CD4-positive, alpha-beta T cell treated with Interleukin-15 for 1 hour (primary cell): Measurements from ENCODE around the gene ASTL.
"Not testable (repeated sequence)": the region's sequence is repeated elsewhere in the genome, so short reads cannot be mapped to it uniquely, and the experiment has no call there.

Experiments used
- DNase-seq: peaks from one replicate; pipeline ENCODE4 v3.0.0-alpha.2; 2020

The ASTL gene

DNA sequence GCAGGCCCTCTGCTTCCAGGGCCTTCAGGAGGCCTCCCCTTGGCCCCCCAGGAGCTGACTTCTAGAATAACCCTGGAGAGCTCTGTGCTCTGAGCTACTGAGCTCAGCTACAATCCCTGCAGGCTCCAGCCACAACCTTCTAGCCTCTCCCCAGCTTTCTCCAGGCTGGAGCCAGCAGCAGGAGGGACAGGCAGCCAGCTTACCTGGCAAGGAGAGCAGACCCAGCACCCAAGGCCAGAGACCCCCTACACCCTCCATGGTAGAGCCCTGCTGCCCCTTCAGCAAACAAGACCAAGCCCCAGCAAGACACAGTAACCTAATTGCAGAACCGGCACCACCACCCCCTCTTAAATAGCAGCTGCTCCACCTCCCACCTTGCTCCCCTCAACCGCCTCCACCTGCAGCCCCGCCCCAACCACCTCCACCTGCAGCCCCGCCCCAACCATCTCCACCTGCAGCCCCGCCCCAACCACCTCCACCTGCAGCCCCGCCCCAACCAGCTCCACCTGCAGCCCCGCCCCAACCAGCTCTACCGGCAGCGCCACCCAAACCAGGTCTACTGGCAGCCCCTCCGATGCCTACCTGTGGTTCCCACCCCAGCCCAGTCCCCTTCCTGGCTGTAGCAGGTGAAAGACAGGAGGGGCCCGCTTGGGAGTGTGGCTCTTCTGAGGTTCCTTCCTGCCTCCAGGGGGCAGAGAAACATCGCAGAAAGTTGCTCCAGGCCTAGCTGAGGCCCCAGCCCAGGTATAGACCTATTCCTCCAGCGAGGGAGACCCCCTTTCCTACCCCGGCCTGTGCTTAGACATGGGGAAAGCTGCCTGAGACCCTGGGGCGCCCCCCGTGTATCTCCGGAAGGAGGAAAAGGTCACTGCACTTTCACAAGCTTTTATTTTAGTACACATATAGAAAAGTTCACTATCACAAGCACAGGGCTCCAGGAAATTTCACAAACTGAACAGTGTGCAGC lies at the start of gene ASTL:
Gene ASTL, minus strand, starts transcription at position 324 of the 967 bp plus-strand sequence. Its CDS starts 66 bp downstream, at position 258.
- peak; percentile 74 for DNase-seq

DNA sequence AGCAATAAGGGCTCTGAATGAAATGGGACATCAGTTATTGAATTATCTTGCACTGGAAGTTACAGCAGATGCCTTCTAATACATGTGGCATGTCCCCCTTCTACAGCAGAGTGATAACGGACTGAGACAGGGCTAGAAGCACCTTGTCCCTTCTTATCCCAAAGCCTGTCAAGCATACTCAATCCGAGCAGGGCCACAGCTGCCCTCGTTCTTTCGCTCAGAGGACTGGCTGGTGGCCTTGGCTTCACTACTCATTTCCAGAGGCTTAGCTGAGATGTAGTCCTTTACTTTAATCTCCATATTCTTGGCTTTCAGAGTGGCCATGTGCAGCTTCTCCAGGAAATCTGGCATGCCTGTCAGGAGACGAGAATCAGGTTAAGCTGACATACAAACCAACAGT lies 48.3 kb upstream of the ASTL start:
- DNase-seq, result no peak

DNA sequence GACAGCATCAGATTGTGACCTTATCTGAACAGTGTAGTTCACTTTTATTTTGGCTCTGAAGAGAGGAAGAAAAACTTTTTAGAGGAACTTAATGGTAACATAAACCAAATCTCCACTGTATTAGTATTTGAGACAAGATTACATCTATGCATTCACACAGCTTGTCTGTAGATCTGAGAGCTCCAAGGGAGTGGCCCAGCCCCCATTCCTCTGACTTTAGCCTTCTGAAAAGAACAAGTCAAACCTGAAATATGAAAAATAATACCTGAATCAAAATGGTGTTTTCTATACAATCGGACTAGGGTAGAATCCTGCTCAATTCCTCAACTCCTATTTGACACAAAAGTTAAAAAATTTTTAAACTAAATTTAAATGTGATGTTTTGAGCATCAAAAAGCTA lies 47.2 kb upstream of the ASTL start:
- DNase-seq, result no peak

DNA sequence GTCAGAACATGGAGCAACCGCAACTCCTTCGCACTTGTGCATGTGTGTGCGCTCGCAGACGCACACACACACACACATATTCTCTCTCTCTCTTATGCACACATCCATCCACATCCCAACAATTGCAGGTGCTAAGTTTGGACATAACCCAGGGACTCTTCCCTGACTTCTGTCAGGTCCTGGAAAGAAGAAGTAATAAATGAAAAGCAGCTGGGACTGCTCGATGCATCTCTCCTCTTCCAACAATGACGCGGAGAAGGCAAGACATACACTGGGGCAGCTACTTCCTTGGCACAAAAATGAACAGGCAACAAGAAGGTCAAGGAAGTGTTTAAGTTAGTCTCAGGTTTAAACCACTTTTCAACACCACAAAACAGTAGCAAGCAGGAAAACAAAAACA lies 46.7 kb upstream of the ASTL start:
- no peak for DNase-seq

DNA sequence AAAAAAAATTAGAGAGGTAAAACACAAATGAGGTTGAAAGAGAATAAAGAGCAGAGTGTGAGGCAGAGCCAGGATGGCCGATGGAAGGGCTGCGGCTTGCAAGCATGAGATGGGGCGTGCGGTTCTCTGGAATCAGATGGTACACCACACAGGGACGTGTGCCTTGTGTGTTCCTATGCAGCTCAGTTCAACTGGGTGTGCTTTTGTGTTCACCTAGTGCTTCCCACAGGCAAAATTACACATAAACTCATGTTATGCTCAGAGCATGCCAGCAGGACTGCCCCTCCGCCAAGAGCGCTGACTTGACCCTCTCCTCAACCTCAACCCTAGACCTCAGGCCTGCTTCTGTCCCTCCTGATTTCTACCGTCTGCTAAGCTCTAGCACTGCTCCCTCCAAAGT lies 45.9 kb upstream of the ASTL start:
- DNase-seq, result no peak

DNA sequence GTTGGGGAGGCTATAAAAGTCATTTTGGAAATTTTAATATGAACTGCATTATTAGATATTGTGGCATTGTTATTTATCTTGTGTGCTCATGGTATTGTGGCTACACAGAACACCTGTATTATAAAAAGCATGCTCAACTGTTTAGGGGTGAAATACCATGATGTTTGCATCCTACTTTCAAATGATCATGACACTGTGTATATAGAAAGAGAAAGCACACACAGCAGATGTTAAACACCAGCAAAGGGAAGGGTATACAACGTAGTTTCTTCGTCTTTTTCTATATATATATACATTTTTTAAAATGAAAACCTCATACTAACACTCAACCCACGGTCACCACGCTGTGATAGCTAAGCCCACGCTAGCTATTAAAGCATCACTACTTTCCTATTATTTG lies 43.2 kb upstream of the ASTL start:
- no peak for DNase-seq

DNA sequence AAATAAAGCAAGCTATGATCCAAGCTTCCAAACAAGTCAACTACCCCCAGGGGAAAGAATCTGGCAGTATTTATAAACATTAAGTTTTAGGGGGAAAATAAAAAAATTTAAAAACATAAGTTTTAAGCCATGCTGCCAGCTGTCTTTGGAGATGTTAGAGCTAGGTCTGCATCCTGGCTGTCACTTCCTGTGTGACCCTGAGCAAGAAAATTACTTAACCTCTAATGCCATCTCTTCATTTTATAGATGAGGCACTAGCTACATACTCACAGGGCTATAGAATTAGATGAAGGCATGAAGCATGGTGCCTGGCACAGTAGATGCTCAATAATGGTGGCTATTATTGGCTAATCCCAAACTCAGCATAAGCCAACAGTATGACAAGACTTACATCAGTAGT lies 42.2 kb upstream of the ASTL start:
- no peak for DNase-seq

DNA sequence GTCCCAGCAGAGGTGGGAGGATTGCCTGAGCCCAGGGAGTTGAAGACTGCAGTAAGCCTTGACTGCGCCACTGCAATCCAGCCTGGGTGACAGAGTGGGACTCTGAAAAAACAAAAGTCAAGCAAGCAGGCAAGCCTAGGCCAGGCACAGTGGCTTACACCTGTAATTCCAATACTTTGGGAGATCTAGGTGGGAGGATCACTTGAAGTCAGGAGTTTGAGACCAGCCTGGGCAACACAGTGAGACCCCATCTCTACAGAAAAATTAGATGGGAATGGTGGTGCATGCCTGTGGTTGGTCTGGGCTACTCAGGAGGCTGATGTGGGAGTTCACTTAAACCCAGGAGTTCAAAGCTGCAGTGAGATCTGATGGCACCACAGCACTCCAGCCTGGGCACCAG lies 41.7 kb upstream of the ASTL start:
- DNase-seq, result no peak

DNA sequence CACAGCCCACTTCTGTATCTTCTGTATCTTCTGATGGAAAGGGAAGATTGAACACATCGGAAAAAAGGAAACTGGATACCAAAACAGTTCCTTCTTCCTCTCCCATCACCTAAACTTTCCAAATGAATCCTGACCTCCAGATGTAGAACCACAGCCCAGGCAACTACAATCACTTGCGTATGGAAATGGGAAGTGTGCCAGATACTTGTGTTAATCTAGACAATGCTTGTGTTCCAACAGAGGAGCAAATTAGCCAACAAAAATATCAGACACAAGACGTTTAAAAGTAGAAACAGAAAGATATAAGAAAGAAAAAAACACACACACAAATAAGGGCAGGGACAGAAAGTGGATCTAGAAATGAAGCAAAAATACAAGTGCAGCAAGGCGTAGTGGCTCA lies 38.4 kb upstream of the ASTL start:
- DNase-seq, result no peak

DNA sequence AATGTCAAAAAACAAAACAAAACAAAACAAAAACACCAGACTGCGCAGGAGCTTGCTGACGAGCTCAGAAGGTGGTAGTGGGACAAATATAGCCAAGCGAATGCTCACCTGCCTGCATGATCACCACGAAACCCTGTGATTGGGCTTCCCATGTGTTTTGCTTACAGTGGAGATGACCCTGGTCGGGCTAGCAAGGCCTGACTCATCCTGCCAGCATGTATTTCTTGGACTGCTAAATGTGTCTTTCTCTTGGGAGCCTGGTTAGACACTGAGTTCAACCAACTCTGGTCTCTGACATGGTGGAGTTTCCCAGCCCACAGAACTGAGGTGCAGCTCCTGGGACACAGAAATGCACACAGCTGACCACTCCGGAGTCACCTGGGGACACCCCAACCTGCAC lies 37.6 kb upstream of the ASTL start:
- DNase-seq, result no peak

DNA sequence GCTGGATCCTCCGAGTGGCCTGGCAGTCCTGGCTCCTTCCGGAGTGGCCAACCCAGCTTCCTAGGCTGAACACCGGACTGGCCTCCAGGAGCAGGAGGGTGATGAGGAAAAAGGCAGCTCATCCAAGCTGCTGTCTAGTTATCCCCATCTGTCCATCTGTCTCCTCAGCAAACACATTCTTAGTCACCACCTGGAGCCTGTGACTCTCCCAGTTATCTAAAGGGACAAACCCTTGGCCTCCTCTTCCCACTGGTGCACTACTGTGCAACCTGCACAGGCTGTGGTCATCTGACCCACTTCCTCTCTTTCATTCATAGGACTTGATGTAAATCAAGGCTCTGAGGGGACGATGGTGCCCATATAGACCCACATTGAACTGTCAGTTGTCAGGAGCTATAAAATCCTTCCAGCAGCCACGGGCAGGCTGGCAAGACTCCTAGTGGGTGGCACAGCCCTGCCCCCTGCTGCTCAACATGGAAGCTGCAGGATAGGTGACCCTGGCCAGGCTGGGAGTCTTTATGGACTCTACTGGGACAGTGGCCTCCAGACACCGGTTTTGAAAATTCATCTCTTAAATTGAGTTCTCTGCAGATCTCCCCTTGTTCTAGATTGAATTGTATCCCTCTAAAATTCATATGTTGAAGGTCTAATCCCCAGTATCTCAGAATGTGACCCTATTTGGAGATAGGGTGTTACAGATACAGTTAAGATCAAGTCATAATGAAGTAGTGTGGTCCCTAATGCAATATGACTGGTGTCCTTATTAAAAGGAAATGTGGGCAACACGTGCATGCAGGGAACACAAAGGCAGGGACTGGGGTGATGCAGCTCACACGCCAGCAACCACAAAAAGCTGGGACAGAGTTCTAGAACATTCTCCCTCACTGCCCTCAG lies 36.2 kb upstream of the ASTL start:
- DNase-seq, result peak; percentile 82

DNA sequence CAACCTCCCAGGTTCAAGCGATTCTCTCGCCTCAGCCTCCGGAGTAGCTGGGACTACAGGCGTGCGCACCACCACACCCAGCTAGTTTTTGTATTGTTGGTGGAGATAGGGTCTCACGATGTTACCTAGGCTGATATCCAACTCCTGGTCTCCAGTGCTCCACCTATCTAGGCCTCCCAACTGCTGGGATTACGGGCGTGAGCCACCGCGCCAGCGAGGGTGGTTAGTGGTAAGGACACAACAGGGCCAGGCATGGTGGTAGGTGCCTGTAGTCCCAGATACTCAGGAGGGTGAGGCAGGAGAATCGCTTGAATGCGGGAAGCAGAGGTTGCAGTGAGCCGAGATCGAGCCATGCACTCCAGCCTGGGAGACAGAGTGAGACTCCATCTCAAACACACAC lies 33.5 kb upstream of the ASTL start:
- no peak for DNase-seq

DNA sequence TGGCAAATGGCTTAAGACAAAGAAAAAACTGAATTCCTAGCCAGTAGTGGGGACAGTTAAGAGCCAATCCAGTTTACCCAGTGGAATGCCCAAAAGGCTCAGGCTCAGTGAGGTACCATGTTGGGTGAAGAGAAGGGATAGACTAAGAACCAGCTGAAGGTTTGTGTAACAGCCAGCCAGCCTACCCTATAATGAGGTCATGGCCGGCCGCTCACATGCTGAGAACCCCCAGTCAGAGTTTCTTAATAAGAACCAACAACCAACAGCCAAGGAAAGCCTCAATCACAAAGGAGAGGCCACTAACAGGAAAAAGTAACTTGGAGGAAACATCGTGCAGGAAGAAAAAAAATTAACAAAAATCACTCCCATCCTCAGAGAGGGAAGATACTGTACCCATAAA lies 32.3 kb upstream of the ASTL start:
- no peak for DNase-seq

DNA sequence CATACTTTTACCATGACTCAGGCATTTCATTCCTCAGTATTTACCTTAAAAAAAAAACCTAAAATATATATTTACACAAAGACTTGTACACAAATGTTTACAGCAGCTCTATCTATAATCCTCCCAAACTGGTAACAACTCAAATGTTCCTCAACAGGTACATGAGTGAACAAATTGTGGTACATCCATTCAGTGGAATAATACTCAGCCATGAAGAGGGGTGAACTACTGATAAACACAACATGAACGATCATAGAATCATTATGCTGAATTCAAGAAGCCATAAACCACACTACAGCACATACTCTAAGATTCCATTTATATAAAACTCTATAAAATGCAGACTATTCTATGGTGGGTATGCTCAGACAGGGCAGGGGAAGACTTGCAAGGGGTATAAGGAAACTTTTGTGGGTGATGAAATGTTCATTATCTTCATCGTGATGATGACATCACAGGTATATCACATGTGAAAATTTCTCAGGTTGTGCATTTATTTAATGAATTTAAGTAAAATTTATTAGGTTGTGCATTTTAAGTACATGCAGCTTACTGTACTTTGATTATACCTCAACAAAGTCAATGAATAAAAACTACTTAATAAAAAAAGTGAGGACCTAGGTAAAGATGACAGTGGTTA lies 31.7 kb upstream of the ASTL start:
- no peak for DNase-seq

DNA sequence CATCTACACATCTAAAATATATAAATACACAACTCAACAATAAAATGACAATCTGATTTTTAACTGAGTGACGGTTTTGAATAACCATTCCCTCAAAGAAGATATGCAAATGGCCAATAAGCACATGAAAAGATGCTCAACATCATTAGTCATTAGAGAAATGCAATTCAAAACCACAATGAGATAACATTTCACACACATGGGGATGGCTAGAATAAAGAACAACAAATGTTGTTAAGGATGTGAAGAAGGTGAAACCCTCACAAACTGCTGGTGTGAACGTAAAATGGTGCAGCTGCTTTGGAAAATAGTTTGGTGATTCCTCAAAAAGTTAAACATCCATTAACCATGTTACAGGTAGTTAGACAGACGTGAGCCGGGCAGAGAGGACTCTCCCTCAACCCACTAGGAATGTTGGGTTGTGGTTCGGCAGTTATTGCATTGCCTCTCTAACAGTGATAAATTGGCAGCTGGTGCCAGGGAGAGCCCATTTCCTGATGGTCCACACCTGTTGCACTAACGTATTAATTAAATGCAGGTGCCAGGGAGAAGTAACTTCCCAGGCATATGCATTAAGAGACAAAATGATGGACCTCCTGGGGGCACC lies 29.2 kb upstream of the ASTL start:
- DNase-seq, result no peak

DNA sequence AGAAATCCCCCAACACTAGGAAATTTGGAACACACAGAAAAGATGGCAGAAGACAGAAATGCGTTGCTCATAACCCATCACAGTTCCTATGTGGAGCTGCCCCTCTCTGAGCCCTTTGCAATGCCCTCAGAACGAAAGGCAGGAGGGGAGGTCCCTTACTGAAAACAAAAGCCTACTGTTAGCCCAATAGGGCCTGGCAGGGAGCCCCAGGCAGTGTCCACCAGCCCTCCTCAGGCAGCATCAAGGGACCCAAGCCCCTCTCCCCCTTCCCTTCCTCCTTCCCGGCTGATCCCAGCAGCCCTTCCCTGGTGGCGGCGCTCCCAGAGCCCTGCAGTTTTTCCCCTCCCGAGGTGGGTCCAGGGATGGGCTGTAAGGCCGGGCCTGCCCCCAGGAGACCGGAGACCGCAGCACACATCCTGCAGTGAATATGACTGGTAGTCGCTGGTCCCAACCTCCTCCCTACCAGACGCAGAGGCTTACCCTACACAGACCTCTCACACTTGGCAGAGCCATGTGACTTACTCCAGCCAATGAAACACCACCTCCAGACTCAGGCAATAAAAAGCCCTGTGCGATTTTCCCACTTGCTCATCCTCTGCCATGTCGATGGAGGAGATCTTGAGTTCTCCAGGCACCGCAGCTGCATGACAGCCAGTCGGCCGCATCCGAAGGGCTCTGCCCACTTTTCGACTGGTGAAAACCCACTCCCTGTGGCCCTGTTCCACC lies 26.3 kb upstream of the ASTL start:
- peak; percentile 69 for DNase-seq

DNA sequence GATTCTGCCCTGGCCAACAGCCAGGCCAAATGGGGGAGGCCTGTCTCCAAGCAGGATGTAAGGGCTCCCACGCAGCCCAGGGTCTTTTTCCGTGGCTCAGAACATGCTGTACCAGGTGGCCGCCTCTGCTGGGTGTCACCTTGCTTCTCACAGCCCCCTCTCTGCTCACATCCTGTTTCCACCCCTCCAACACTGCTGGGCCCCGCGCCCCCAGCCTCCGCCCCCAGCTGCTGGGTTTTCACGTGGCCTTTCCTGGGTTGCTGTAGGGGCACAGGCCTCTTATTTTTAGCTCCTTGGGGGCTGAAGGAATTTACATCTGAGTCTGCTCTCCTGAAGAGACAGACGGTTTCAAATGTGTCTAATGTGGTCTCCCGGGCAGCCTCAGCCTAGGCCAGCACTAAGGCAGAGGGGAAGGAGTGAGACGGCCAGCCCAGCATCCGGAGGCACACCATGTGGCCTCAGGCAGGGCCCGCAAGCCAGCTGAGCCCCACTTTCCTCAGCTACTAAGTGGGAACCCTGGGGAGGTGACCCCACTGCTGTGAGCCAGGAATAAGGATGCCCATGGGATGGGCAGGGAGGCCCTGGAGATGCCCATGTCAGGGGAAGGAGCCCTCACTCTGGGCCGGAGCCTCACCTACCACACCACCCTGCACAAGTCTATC lies 25.6 kb upstream of the ASTL start:
- peak; percentile 74 for DNase-seq

DNA sequence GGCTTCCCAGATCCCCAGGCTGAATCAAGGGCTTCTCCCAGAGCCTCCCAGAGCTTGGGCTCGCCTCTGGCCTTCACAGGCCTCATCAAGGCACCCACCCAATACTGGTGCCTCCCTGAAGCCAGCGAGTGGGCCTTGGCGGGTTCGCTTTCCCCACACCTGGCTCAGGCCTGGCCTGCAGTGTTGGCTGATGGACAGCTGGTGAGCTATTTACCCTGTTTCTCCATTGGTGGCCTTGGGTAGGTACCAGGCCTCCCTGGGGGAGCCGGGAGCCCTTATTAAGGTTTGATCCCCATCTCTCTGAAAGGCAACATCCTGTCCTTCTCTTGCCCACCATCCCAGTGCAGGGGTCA lies 25.1 kb upstream of the ASTL start:
- no peak for DNase-seq

DNA sequence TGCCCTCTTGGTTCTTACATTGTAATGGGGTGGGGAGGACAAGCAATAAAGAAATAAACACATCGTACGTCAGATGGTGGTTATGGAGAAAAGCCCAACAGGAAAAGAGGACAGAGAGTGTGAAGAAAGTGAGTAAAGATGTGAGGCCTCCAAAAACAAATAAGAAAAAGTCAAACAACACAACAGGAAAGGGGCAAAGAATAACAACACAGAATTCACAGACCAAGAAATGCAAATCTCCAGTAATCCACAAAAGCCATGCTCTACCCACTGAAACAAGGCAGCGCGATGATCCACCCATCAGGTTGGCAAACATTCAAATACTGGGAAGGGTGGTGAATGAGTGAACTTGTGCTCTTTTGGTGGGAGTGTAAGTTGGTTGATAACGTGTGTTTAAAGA lies 23.6 kb upstream of the ASTL start:
- no peak for DNase-seq

DNA sequence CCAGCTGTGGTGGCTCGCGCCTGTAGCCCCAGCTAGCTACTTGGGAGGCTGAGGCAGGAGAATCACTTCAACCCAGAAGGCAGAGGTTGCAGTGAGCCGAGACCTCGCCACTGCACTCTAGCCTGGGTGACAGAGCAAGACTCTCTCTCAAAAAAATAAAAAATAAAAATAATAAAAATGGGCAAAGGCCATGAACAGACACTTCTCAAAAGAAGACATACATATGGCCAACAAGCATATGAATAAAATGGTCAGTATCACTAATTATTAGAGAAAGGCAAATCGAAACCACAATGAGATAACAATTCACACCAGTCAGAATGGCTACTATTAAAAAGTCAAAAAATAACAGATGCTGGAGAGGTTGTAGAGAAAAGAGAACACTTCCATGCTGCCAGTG lies 22.1 kb upstream of the ASTL start:
- DNase-seq, result not testable (repeated sequence)

DNA sequence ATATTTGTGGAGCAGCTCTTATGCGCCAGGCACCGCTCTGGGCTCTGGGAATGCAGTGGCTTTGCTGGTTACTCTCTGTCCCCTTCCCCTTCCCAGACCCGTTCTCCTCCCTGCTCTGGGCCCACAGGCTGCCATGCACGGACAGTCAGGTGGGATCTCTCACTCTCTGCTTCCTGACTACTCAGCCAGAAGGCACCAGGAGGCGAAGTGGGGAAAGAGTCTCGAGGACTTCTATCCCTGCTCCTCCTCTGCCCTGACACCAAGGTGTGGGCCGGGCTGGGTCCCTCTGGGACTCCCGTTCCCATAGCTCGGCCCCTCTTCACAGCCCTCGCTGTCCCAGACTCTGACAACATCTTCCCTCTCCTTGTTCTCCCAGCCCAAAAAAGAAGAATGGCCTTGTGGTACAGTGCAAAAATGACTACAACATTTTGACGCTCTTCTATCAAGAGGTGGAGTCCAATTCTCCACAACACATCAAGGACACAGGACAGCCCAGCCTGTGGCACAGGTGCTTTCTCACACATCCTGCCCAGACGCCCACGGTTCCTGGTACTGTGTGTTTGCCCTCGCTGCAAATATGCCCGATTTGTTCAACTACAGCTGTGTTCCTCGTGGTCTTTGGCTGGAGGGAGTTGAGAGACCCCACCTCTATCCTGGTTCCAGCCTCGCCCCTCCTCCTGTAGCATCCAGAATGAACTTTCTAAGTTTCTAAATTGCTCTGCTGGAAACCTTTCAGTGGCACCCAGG lies 21.0 kb upstream of the ASTL start:
- no peak for DNase-seq
